Astrocyte (in vitro differentiated cells and primary cell): ENCODE results near the gene CSRNP3. TPM values are rescaled to one million over a fixed set of nuclear protein-coding genes. Genes with fewer than 3 reads are reported as not detected.

Source experiments
- DNase-seq: peaks from one replicate; pipeline ENCODE4 v3.0.0-alpha.2; 2010; ENCODE audit warnings: low read depth
- FAIRE-seq: peaks from 2 replicates; lab custom pipeline; 2011; peaks lifted over from hg19 to GRCh38; lab: Jason Lieb, UNC
- H2AFZ ChIP-seq: 2 replicates; pipeline ENCODE4 v1.6.0; 2012; ENCODE audit warnings: low read depth, low read length, inconsistent platforms
- H3K27ac ChIP-seq: 2 replicates; pipeline ENCODE4 v1.5.1; 2011; ENCODE audit warnings: low read depth, low read length, inconsistent platforms
- H3K27me3 ChIP-seq: 2 replicates; pipeline ENCODE4 v1.6.0; 2011; ENCODE audit warnings: low read length, inconsistent platforms; ENCODE audit not compliant: insufficient read depth
- H3K36me3 ChIP-seq: 2 replicates; pipeline ENCODE4 v1.5.1; 2011; ENCODE audit warnings: low read length, inconsistent platforms; ENCODE audit not compliant: insufficient read depth
- H3K4me1 ChIP-seq: 2 replicates; pipeline ENCODE4 v1.5.1; 2011; ENCODE audit warnings: low read length, inconsistent platforms; ENCODE audit not compliant: insufficient read depth
- H3K4me2 ChIP-seq: 2 replicates; pipeline ENCODE4 v1.6.0; 2012; ENCODE audit warnings: low read length, inconsistent platforms
- H3K4me3 ChIP-seq: 2 replicates; pipeline ENCODE4 v1.5.1; 2011; ENCODE audit warnings: low read depth, mild to moderate bottlenecking, low read length, inconsistent platforms; ENCODE audit not compliant: insufficient read depth
- H3K79me2 ChIP-seq: 2 replicates; pipeline ENCODE4 v1.6.0; 2012; ENCODE audit warnings: mild to moderate bottlenecking, low read length, inconsistent platforms; ENCODE audit not compliant: insufficient read depth
- H3K9ac ChIP-seq: 2 replicates; pipeline ENCODE4 v1.6.0; 2012; ENCODE audit warnings: mild to moderate bottlenecking, low read length, inconsistent platforms
- H3K9me3 ChIP-seq: 2 replicates; pipeline ENCODE4 v1.5.1; 2012; ENCODE audit warnings: low read depth, mild to moderate bottlenecking, low read length, inconsistent platforms; ENCODE audit not compliant: insufficient read depth
- H4K20me1 ChIP-seq: 2 replicates; pipeline ENCODE4 v1.6.0; 2012; ENCODE audit warnings: low read length, inconsistent platforms; ENCODE audit not compliant: insufficient read depth
- H3K27ac Mint-ChIP-seq: one replicate; pipeline ENCODE4 v1.8.0; 2021; ENCODE audit warnings: mild to moderate bottlenecking, mixed read lengths; ENCODE audit not compliant: unreplicated experiment
- H3K27me3 Mint-ChIP-seq: one replicate; pipeline ENCODE4 v1.8.0; 2021; ENCODE audit warnings: low read depth, mixed read lengths; ENCODE audit not compliant: unreplicated experiment
- H3K36me3 Mint-ChIP-seq: one replicate; pipeline ENCODE4 v1.8.0; 2021; ENCODE audit warnings: low read depth, mixed read lengths; ENCODE audit not compliant: unreplicated experiment
- H3K4me1 Mint-ChIP-seq: one replicate; pipeline ENCODE4 v1.8.0; 2021; ENCODE audit warnings: low read depth, mixed read lengths; ENCODE audit not compliant: unreplicated experiment
- H3K4me3 Mint-ChIP-seq: one replicate; pipeline ENCODE4 v1.8.0; 2021; ENCODE audit warnings: mild to moderate bottlenecking, moderate library complexity, mixed read lengths; ENCODE audit not compliant: unreplicated experiment
- H3K9me3 Mint-ChIP-seq: one replicate; pipeline ENCODE4 v1.8.0; 2021; ENCODE audit warnings: mild to moderate bottlenecking, mixed read lengths; ENCODE audit not compliant: unreplicated experiment
- CTCF ChIP-seq: IDR thresholded peaks from 2 replicates; pipeline ENCODE4 v1.5.1; 2011; ENCODE audit warnings: low read depth, mild to moderate bottlenecking, inconsistent platforms, low read length, moderate library complexity; ENCODE audit not compliant: insufficient read depth
- EZH2 ChIP-seq: IDR thresholded peaks from 2 replicates; pipeline ENCODE4 v1.6.1; 2012; ENCODE audit warnings: mild to moderate bottlenecking, low read length, inconsistent platforms; ENCODE audit not compliant: insufficient read depth
- total RNA-seq: library from RNA; stranded (reverse); gene quantifications from 2 replicates; pipeline ENCODE4 v1.2.1, GENCODE V29; 2021

CSRNP3 gene
- total RNA-seq, 1 donor from 2014 or later = 5.9 TPM

- Histone ChIP-seq H3K9ac (no peak overlapping the region), H4K20me1 (no peaks in the 10 kb centered on the region), H3K27ac (no peak overlapping the region), H3K36me3 (no peaks in the 10 kb centered on the region), H2AFZ (no peak overlapping the region), H3K4me2 (no peak overlapping the region), H3K27me3 (no peaks in the 10 kb centered on the region), H3K4me3 (no peak overlapping the region), H3K79me2 (no peaks in the 10 kb centered on the region), H3K4me1 (no peaks in the 10 kb centered on the region), H3K9me3 (no peaks in the 10 kb centered on the region)
- Mint-ChIP-seq H3K4me1 (no peaks in the 10 kb centered on the region), H3K36me3 (no peaks in the 10 kb centered on the region), H3K9me3 (no peaks in the 10 kb centered on the region), H3K27me3 (no peaks in the 10 kb centered on the region), H3K27ac (no peak overlapping the region), H3K4me3 (no peak overlapping the region)
- no peak for TF ChIP-seq EZH2
- TF ChIP-seq CTCF = no peak
- DNase-seq = no peak
- no peak for FAIRE-seq
Measured at GRCh38 chr2:165513479-165513878, 44.0 kb downstream of the CSRNP3 start.

GRCh38 chr2:165518611-165519010 lies 49.1 kb downstream of the CSRNP3 start:
- no peaks in the 10 kb centered on the region for H3K4me1 Mint-ChIP-seq
- no peak overlapping the region for H3K27ac ChIP-seq
- H3K4me2 ChIP-seq = no peak overlapping the region
- H4K20me1 ChIP-seq = no peaks in the 10 kb centered on the region
- H3K4me3 ChIP-seq = no peak overlapping the region
- FAIRE-seq (no peak), DNase-seq (no peak)
- no peaks in the 10 kb centered on the region for H3K9me3 Mint-ChIP-seq
- TF ChIP-seq EZH2 (no peak), CTCF (no peak)
- H3K27me3 ChIP-seq = no peaks in the 10 kb centered on the region
- H3K36me3 ChIP-seq = no peaks in the 10 kb centered on the region
- H3K4me1 ChIP-seq = no peaks in the 10 kb centered on the region
- H2AFZ ChIP-seq = no peak overlapping the region
- H3K27ac Mint-ChIP-seq = no peak overlapping the region
- H3K79me2 ChIP-seq = no peaks in the 10 kb centered on the region
- H3K36me3 Mint-ChIP-seq = no peaks in the 10 kb centered on the region
- H3K9ac ChIP-seq = no peak overlapping the region
- H3K27me3 Mint-ChIP-seq = no peaks in the 10 kb centered on the region
- no peak overlapping the region for H3K4me3 Mint-ChIP-seq
- H3K9me3 ChIP-seq = no peaks in the 10 kb centered on the region

GRCh38 chr2:165522719-165523118 lies 53.2 kb downstream of the CSRNP3 start:
- DNase-seq (no peak), FAIRE-seq (no peak)
- H3K36me3 ChIP-seq = no peaks in the 10 kb centered on the region
- Mint-ChIP-seq H3K36me3 (no peaks in the 10 kb centered on the region), H3K4me3 (no peak overlapping the region), H3K9me3 (no peaks in the 10 kb centered on the region), H3K27ac (no peak overlapping the region), H3K27me3 (no peaks in the 10 kb centered on the region), H3K4me1 (no peaks in the 10 kb centered on the region)
- no peaks in the 10 kb centered on the region for H3K9me3 ChIP-seq
- H3K27ac ChIP-seq = no peak overlapping the region
- H3K27me3 ChIP-seq = no peaks in the 10 kb centered on the region
- no peaks in the 10 kb centered on the region for H3K4me1 ChIP-seq
- TF ChIP-seq CTCF (no peak), EZH2 (no peak)
- no peak overlapping the region for H3K9ac ChIP-seq
- no peaks in the 10 kb centered on the region for H4K20me1 ChIP-seq
- H3K79me2 ChIP-seq = no peaks in the 10 kb centered on the region
- no peak overlapping the region for H2AFZ ChIP-seq
- no peak overlapping the region for H3K4me3 ChIP-seq
- no peak overlapping the region for H3K4me2 ChIP-seq
